NCI-H2171 treated with DMSO at 0.1 percent for 48 hours (cell line): ENCODE results near the gene PKP4.

Experiments
- DNase-seq: peaks from one replicate; lab custom pipeline; 2025; lab: John Stamatoyannopoulos, UW

Gene PKP4

DNA sequence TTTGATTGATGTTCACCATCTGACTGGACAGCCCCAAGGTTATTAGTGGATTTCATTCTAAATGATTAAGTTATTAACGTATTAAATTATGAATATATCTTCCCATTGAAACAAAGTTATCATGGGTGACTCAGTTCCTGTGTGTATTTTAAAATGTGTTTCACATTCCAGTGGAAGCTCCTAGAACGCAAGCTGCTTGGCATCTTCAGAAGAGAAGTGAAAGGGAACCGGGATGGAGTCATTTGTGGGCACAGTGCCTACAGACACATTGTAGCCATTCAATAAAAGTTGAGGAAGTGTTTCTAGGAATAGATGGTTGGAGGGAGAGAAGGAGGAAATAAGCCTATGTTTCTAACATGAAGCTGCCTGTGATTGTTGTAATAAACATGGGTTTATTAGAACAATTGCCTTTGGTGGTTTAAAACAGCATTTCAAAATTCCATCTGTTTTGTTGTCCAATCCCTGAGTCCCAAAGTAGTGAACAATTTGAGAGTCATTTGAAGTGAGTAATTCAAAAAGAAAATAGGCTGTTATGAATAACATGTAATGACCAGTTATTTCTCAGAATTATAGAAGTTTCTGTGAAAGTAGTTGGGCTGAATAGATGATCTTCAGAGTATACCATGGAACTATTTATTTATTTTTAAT lies 143.5 kb downstream of the PKP4 start:
- DNase-seq: no peak

DNA sequence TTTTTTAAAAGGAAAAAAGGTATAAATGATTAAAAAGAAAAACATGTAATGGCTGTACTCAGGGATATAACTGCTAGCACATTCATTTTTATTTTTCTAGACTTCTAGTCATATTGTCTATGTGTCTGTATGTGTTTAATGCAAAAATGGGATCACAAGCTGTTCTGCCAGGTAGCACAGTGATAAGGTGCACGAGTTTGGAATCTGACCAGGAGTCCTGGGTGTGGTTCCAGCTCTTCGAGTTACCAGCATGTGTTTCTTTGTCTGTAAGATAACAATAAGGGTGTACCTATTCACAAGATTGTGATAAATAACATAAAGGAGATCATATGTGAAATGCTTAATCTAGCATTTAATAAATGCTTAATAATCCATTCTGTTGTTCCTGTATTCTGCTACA lies 145.3 kb downstream of the PKP4 start:
- DNase-seq: peak; percentile 20

DNA sequence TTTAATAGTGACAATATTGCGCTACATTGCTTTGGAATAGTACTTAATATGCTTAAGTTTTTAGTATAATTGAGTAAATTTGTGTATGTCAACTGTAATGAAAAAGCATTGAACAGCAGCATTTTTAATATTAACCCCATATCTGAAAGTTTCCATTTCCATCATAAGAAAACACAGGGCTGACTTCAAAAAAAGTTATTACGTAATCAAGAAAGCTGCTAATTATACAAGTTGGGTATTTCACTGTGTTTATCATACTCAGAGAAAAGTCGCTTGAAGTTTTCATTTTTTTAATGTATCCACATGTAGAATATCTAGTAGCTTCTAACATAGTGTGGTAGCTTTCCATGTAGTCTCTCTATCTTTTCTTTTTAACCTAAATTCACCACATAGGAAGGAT lies 146.5 kb downstream of the PKP4 start:
- DNase-seq: no peak

DNA sequence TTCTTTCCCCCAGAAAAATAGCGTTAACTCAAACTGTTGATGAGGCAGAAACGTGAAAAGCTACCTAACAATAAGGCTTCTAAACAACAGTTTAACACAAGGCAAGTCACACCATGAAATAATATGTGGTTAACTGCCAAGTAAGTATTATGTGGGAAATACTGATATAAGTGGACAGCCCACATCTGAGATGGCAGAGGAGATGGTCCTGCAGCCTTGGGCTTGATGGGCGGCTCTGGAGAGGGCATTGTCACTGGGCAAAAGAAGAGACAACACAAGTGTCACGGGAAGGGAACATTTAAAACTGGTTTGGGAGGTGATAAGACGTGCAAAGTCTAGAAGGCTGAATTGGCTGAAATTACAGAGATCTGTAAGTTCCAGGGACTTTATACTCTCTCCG lies 147.2 kb downstream of the PKP4 start:
- no peak for DNase-seq

DNA sequence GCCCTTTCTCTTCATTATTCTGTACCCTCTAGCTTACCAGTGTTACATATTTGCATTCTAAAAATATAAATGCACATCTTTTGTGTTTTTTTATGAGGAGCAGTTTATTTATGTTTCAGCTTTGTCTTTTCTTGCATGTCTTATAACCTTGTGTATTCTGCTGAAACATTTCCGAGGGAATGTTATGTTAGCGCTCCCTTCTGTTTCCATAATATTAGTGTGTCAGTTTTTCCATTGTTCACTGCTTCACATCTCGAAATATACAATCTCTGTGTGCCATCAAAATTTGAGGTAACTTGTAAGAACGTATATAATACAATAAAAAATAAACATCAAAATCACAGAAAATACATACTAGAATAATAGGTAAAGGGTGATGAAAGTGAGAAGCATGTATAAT lies 153.3 kb downstream of the PKP4 start:
- no peak for DNase-seq

DNA sequence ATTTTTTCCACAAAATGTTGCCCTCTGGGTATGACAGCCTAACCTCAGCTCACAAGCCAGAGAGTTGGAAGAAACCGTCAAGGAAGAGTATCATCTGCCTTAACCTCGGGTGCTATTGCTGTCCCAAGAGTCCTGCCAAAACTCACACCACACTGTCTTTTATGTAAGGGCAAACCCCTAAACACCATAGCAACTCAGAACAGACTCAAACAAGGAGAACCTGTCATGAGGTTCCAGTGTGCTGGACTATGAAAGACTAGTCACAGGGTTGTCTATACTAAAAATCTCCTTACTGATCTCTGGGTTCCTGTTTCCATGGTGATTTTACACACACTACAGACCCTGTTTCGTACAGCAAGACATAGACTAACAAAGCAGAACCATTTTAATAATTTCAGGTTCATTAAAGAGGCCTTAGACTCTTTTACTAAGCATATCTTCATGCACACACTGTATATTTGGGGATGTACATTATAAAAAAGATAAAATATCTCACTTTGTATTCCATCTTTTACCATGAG lies 159.8 kb downstream of the PKP4 start:
- DNase-seq: no peak

DNA sequence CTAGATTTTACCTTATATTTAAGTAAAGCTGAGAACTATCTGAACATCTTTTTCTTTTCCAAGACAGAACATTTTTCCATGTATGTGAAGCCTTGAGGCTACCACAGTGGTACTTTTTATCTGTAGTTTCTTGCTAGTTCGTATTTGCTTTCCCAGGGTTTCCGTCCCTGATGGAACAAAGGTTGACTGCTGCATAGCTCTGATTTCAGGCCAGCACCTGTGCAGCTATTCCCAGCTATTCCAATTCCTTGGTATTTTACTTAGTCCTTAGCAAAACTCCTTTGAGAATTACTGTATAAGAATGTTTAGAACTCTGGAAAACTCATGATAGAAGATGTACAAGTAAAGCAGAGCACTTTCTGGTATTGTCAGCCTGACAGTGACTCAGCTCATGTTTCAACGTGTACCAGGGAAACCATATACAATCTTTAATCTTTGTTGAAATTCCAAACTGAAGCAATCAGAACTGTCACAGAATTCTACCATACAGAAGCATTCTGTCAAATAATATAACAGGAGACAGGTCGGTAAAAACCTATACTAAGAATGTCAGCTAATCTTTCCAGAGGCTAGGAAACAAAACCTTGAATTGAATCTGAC lies 162.2 kb downstream of the PKP4 start:
- no peak for DNase-seq

DNA sequence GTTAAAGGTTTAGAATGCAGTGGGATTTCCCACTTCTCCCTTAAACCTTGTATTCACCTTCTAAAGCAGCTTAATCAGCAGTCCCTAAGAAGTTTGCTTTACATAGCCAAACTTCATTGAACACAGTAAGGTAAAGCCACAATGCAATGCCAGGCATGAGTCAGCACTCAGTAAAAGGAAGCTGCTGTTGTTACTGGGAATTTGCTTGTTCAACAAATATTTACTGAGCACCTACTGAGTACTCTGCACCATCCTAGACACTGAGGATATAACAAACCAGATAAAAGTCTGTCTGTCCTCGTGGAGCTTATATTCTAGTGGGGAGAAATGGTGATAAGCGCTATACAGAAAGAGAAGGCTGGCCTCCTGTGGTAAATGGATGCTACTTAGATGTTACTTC lies 162.7 kb downstream of the PKP4 start:
- no peak for DNase-seq

DNA sequence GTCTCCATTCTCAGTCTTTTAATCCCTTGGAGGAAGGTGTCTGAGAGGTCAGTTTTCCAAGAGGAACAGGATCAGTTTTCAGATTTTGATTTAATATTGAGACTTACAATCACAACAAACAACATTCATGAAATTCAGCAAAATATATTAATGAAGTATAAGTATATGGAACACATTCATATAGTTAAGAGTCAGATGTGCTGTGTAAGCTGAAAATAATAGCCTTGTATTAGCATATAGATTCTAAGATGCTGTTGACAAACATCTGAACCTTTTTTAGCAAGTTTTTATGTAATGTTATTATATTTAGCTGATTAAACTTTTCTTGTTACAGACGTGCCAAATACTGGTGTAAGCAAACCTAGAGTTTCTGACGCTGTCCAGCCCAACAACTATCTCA lies 163.9 kb downstream of the PKP4 start:
- no peak for DNase-seq

DNA sequence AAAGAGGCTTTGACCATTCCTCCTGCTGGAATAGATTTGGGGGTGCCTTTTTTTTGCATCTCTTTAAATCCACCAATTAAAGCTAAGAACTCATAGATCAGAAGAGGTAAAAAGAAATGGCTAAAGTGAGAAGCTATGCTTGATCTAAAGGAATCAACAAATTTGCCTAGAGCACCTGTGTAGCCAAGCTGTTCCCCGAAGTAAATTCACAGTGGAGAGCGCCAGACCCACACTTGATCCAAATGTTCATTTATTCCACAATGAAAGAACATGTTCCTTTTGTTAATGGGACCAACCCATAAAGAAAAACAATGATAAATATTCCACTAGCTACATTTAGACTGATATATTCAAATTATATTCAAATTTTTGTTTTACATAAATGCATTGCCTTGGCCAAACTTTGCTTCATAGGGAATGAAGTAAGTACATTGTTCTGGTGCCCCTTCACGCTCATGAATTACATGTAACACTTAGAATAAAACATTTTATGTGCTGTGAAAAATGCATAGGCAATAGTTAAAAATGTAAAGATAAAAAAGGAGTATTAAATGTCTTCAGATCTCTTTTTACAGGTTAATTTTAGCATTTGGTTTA lies 167.4 kb downstream of the PKP4 start:
- DNase-seq: no peak

DNA sequence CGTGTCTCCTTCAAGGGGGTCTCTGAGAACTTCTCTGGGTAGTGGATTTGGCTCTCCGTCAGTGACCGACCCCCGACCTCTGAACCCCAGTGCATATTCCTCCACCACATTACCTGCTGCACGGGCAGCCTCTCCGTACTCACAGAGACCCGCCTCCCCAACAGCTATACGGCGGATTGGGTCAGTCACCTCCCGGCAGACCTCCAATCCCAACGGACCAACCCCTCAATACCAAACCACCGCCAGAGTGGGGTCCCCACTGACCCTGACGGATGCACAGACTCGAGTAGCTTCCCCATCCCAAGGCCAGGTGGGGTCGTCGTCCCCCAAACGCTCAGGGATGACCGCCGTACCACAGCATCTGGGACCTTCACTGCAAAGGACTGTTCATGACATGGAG lies 168.2 kb downstream of the PKP4 start:
- DNase-seq: no peak

DNA sequence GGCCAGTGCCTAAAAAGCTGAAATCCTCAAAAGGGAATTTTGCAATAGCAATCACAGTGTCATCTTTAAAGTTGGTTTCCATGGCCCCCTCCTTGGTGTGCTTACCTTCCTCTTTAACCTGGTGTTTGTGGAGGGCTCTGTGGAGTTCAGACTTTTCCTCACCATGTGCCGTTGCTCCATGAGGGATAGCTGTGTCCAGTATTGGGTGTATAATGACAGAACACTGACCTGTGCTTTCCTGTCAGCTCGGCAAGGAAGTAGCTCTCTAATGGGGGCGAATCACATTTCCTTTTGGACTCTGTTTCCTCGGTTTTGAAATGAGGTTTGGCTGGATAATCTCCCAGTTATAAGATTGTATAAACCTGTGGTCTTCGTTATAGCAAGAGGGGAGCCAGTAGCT lies 172.4 kb downstream of the PKP4 start:
- no peak for DNase-seq

DNA sequence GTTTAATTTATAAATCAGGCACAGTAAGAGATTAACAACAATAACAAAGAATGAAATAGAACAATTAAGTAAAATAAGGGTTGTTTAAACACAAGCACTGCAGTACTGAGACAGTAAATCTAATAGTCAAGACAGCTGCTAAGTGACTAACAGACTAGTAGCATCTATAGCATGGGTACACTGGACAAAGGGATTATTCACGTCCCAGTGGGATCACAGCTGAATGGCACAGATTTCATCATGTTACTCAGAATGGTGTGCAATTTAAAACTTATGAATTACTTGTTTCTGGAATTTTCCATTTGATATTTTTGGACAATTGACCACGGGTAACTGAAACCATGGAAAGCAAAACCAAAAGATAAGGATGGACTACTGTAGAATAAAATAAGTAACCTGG lies 176.5 kb downstream of the PKP4 start:
- no peak for DNase-seq

DNA sequence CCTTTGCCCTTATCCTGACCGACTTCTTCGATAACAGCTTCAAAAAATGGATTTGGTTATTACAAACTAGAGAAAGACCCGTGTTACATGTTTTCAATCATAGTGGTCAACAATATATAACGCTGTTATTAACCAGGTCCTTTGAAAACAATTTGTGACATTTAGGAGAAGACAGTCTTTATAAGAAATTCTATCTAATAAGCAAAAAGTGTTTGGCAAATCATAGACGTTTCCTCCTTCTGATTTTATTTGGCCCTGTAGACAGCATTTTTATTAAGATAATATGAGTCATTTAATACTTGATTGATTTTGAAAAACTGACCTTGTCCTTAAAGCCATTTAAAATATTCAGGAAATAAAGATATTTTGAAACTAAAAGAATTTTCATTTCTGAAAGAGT lies 177.9 kb downstream of the PKP4 start:
- DNase-seq: no peak

DNA sequence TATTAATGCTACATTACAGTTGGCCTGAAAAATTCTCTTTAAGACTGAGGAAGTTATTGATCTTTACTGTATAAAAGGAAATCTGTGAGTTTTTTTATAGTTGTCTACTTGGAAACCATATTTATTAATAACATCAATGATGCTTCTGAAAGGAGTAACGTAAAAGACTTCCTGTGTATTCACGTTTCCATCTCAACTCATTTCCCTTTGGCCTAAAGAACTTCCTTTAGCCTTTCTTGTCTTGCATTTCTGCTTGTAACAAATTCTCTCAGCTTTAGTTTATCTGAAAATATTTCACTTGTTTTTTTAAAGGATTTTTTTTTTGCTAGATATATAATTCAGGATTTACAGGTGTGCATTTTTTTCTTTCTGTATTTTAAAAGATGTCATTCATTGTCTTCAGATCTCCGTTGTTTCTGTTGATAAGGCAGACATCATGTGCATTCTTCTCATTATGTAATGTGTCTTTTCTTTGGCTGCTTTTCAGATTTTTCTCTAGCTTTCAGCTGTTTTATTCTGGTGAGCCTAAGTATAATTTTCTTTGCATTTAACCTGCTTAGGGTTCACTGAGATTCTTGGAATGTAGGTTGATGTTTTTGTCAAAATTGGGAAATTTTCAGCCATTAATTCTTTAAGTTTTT lies 179.3 kb downstream of the PKP4 start:
- no peak for DNase-seq

DNA sequence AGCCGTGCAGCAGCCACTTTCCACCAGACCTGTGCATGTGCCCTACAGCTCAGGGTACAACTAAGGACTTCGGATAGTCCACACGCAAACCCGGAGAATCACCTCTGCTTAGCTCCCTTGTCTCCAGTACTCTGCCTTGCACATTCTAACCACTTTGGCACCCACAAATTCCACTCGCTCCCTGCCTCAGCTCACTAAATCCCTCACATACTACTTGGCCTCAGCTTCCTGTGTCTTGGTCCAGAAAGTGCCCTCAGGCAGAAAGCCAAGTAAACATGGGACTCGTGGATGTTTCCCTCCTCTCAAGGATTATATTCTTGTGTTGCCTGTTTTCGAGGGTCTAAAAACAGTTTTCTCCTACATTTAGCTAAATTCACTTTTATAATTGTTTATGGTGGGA lies 180.6 kb downstream of the PKP4 start:
- DNase-seq: no peak

DNA sequence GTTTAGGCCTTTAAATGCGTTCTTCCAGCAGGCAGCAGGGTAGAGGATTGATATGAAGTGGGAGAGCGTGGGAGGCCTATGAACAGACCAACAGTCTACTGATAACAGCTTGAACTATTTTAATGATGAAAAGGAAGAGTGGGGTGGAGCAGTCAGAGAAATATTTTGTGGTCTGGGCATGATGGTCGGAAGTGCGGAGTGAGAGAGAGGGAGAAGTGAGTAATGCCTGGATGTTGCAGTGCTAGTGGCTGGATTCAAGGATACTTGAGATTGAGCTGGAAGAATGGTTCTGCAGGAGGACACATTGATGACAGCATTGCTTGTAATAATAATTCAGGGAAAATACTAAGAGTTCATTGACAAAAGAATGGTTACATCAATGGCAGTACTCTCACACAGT lies 187.4 kb downstream of the PKP4 start:
- no peak for DNase-seq

DNA sequence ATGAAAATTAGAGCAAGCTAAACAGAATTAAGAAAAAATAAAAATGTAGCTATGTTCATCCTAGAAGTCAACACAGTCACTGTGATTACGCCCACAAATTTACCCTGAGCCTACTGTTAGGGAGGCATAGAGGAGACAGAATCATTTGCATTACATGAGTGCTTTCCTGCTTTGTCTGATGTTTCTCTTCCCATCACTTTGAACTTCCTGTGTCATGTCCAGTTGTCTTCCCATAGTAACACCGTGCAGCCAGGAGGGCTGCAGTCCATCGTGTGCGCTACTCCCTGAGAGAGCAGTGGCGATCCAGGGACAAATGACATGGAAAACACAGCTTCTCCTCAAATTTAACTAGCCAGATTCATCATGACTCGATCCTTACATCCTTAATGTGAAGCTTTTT lies 188.5 kb downstream of the PKP4 start:
- no peak for DNase-seq

DNA sequence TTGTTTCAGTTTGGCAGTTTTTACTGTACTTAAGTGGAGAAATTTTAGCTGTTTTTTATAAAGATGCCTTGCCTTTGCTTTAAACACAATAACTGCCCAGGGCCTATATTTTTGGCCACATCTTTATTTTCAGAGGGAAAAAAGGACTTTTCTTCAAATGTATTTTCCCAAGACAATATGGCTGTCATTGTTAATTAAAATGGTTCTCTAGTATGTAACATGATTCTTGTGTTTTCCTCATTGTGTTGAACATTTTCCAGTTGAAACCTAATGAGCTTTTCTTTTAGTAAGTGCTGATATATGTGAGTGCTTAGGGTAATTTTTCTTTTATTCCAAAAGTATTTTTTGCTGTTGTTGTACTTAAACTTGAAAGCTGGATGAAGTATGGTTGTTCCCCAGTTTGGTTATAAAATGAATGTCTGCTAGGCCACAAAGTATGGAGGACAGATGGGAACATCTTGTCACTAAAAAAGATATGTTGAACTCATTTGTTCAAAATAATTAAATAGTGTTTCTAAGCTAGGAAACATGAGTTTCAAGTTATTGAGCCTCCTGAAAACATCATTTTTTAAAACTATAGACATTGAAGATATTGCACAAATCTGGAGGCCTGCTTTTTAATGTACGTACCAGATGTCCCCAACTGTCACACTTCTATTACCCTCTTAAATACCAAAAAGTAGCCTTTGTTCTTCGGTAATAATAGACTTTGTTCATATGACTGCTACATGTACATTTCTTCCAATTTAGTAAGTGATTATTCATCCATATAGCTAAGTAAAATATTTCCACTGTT lies 190.9 kb downstream of the PKP4 start:
- peak; percentile 34 for DNase-seq

DNA sequence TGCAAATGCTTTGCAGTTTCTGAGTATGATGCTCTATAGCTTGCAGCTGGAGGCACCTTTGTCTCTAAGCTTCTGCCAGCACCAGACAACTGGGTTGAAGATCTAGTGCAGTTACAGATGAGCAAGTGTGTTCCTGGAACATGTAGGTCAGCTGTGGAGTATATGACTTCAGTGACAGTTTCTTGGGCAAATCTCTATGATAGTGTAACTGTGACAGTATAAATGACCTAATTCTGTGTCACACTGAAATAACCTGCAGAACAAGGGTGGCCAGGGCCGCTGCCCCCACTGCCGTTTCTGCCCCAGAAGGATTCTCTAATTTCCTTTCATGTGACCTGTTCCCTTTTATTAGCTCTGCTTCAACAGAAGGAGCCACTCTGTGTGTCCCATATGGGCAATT lies 193.1 kb downstream of the PKP4 start:
- no peak for DNase-seq

DNA sequence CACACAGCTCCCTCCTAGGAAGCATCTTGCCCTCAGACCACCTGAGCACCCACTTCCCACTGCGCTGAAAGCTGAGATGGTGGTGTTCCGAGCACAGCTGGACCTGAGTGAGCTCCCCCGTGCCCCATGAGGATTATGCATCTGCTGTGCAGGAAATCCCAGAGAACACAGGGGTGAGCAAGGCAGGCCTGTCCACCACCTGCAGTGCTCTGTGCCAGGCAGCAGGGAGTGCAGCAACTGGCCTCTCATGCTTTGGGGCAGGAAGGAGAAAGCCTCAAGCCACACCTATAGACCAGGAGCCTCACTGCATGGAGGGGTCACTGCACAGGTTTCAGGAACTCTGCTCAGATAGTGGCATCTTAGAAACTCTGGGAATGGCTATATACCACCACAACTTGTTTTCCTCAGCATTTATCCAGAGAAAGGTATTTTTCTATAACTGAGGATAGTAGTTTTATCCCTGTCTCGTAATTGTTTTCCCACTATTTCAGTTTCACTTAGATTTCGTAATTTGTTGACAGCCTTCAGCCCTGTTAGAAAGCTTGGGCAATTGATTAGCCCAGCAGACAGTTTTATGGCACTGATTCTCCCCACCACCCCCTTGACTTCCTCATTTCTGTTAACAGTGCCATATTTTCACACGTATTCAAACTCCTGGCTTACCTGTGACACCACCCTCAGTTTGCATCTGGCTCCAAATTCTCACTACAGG lies 194.1 kb downstream of the PKP4 start:
- peak; percentile 12 for DNase-seq
